Neuronal stem cell (in vitro differentiated cells): Measurements from ENCODE around the gene GNAT1.

Experiments used
- DNase-seq: peaks from one replicate; pipeline ENCODE4 v3.0.0-alpha.2; 2013; ENCODE audit warnings: low spot score
- H2AFZ ChIP-seq: one replicate; pipeline ENCODE4 v1.6.1; 2013; ENCODE audit warnings: mild to moderate bottlenecking, low read length, inconsistent platforms
- H2AK5ac ChIP-seq: 2 replicates; pipeline ENCODE4 v1.6.1; 2013; ENCODE audit warnings: low read depth, mild to moderate bottlenecking, inconsistent platforms, low read length, moderate library complexity, mixed read lengths
- H2BK120ac ChIP-seq: 2 replicates; pipeline ENCODE4 v1.6.1; 2013; ENCODE audit warnings: low read depth, mild to moderate bottlenecking, inconsistent platforms, low read length, moderate library complexity, mixed read lengths
- H2BK12ac ChIP-seq: one replicate; pipeline ENCODE4 v1.6.1; 2013; ENCODE audit warnings: low read length, inconsistent platforms
- H2BK15ac ChIP-seq: 2 replicates; pipeline ENCODE4 v1.6.1; 2013; ENCODE audit warnings: mild to moderate bottlenecking, low read length, inconsistent platforms, mixed read lengths
- H2BK5ac ChIP-seq: one replicate; pipeline ENCODE4 v1.6.1; 2013; ENCODE audit warnings: inconsistent platforms, mild to moderate bottlenecking, low read length, moderate library complexity
- H3K14ac ChIP-seq: one replicate; pipeline ENCODE4 v1.6.1; 2013; ENCODE audit warnings: low read length, inconsistent platforms
- H3K18ac ChIP-seq: 2 replicates; pipeline ENCODE4 v1.6.1; 2013; ENCODE audit warnings: low read length, inconsistent platforms
- H3K23ac ChIP-seq: 2 replicates; pipeline ENCODE4 v1.6.1; 2013; ENCODE audit warnings: low read depth, mild to moderate bottlenecking, mixed read lengths, low read length, inconsistent platforms; ENCODE audit not compliant: poor library complexity
- H3K27ac ChIP-seq: replicated peaks from 3 replicates; pipeline ENCODE4 v1.5.1; 2013; ENCODE audit warnings: low read length, inconsistent platforms
- H3K27me3 ChIP-seq, 3 experiments: 2 replicates each; pipeline ENCODE4 v1.6.1; 2013; ENCODE audit warnings: low read length in 3 of 3, mild to moderate bottlenecking in 2 of 3, inconsistent platforms in 1 of 3, low read depth in 1 of 3, mixed read lengths in 1 of 3, moderate library complexity in 1 of 3; ENCODE audit not compliant: control insufficient read depth in 3 of 3, insufficient read depth in 3 of 3
- H3K36me3 ChIP-seq, 2 donors: replicated peaks in 1 of 2; 2 replicates each; pipeline ENCODE4 v1.6.1; 2013; ENCODE audit warnings: low read length in 2 of 2; ENCODE audit not compliant: control insufficient read depth in 2 of 2, insufficient read depth in 2 of 2
- H3K4ac ChIP-seq: 2 replicates; pipeline ENCODE4 v1.6.1; 2013; ENCODE audit warnings: inconsistent platforms, mild to moderate bottlenecking, low read length, moderate library complexity
- H3K4me1 ChIP-seq, 2 donors: 1 replicate in 1 of 2; 2 replicates in 1 of 2; pipeline ENCODE4 v1.6.1; 2013; ENCODE audit warnings: low read length in 2 of 2, low read depth in 1 of 2; ENCODE audit not compliant: control insufficient read depth in 2 of 2, insufficient read depth in 1 of 2
- H3K4me2 ChIP-seq: one replicate; pipeline ENCODE4 v1.6.1; 2013; ENCODE audit warnings: mild to moderate bottlenecking, low read length, inconsistent platforms; ENCODE audit not compliant: insufficient read depth, poor library complexity, severe bottlenecking
- H3K4me3 ChIP-seq, 2 donors: 2 replicates each; pipeline ENCODE4 v1.5.1; 2013; ENCODE audit warnings: low read length in 2 of 2, mild to moderate bottlenecking in 2 of 2, inconsistent platforms in 1 of 2, moderate library complexity in 1 of 2
- H3K79me1 ChIP-seq: one replicate; pipeline ENCODE4 v1.6.1; 2013; ENCODE audit warnings: low read depth, mild to moderate bottlenecking, inconsistent platforms, low read length, moderate library complexity
- H3K9ac ChIP-seq: one replicate; pipeline ENCODE4 v1.6.1; 2013; ENCODE audit warnings: mild to moderate bottlenecking, low read depth, low read length, inconsistent platforms; ENCODE audit not compliant: poor library complexity
- H3K9me3 ChIP-seq, 2 donors: replicated peaks in 1 of 2; 2 replicates each; pipeline versions ENCODE3 to v1.6.1; 2013; ENCODE audit warnings: low read length in 2 of 2, mild to moderate bottlenecking in 2 of 2, inconsistent platforms in 1 of 2, low read depth in 1 of 2, mixed read lengths in 1 of 2, moderate library complexity in 1 of 2; ENCODE audit not compliant: control insufficient read depth in 2 of 2, insufficient read depth in 1 of 2
- H4K8ac ChIP-seq: one replicate; pipeline ENCODE4 v1.6.1; 2013; ENCODE audit warnings: low read depth, mild to moderate bottlenecking, inconsistent platforms, low read length, moderate library complexity
- H4K91ac ChIP-seq: one replicate; pipeline ENCODE4 v1.6.1; 2013; ENCODE audit warnings: low read length, low read depth, mild to moderate bottlenecking, inconsistent platforms; ENCODE audit not compliant: poor library complexity
- WGBS, 2 donors: extraction: QIAGEN DNeasy Blood & Tissue Kit; methylation state at CpG; one replicate each; pipeline ENCODE4 v1.1.7; 2013; ENCODE audit warnings: missing lambda C conversion rate in 2 of 2, mixed read lengths in 1 of 2; ENCODE audit not compliant: insufficient read length in 2 of 2, insufficient replicate concordance in 1 of 2; ENCODE audit errors: extremely low coverage in 2 of 2; 5-methylcytosine and 5-hydroxymethylcytosine counted together

GNAT1 gene

DNA sequence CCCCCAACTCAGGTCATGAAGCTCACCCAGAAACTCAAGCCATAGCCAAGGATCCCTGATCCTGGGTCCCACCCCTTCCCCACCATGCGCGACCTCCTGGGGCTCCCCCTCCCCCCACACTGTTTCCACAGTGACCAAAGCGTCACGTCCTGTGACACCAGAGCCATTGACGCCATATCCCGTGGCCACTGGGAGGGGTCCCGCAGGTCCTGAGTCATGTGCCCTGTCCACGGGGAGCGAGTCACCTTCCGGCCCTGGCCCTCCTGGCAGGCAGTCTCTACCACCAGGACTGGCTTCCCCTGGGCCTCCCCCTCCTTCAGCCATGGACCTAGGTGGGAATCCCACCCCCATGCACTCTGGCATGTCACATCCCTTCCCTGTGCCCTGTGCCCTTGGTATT lies 20.7 kb upstream of the GNAT1 start:
- Histone ChIP-seq H3K9ac (no peak overlapping the region), H3K4me3 (no peak overlapping the region), H3K23ac (peak overlapping the region; percentile 8), H3K79me1 (peaks cover 30% of the 10 kb centered on the region), H3K27ac (no peak overlapping the region), H3K36me3 (peaks cover 0 to 19% of the 10 kb centered on the region in 2 donors), H2BK15ac (peak overlapping the region; percentile 7), H4K8ac (no peak overlapping the region), H3K18ac (peak overlapping the region; percentile 84), H3K4ac (peak overlapping the region; percentile 13), H4K91ac (peak overlapping the region; percentile 26), H2BK120ac (peak overlapping the region; percentile 17), H2AFZ (no peak overlapping the region), H2BK5ac (no peak overlapping the region), H3K4me2 (no peak overlapping the region), H3K9me3 (peaks cover 0 to 2% of the 10 kb centered on the region in 2 donors), H2AK5ac (peak overlapping the region; percentile 94), H3K4me1 (peaks cover 39 to 52% of the 10 kb centered on the region in 2 donors), H3K27me3 (no peaks in the 10 kb centered on the region), H2BK12ac (no peak overlapping the region), H3K14ac (peak overlapping the region; percentile 32)
- WGBS, 2 donors, result no CpG with 5 or more reads among the region's 10 CpGs
- no peak for DNase-seq

DNA sequence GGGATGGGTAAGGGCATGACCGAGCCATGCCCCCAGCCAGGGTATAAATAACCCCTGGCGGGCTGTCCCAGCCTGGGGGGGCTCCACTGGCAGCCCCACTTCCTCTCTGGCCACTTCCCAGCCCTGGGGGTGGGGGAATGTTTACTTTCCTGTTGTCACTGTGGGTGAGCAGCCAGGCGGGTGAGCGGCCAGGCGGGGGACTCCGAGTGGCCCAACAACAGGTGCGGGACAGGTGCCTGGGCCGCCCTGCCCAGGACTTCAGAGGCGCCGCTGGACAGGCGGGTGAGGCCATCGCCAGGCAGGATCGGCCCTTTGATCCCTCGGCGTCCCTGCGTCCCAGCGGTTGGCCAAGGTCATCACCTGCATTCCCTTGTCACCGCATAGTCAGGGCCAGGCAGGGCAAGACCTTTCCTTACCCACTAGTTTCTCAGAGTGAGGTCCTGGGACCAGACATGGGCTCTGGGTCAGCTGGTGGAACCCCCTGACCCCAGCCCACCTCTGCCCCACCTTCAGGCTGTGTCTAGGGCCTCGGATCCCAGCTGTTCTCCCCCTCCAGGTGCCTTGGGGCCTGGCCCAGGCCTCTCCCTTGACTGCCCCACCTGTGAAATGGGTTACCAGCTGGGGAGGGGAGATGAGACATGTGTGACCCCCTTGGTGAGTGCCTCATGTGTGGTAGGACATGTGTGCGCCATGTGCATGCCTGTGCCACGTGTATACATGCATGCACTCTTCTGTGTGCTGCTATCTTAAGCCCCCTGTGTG lies 19.7 kb upstream of the GNAT1 start:
- Histone ChIP-seq H3K27ac (no peak overlapping the region), H2AK5ac (peak overlapping the region; percentile 77), H2BK120ac (no peak overlapping the region), H4K8ac (no peak overlapping the region), H3K36me3 (peaks cover 0 to 28% of the 10 kb centered on the region in 2 donors), H3K9ac (peak overlapping the region; percentile 9), H4K91ac (no peak overlapping the region), H3K4me2 (no peak overlapping the region), H3K79me1 (peaks cover 32% of the 10 kb centered on the region), H3K9me3 (peaks cover 0 to 2% of the 10 kb centered on the region in 2 donors), H3K18ac (peak overlapping the region; percentile 90), H2AFZ (no peak overlapping the region), H3K4me3 (no peak overlapping the region), H3K4ac (no peak overlapping the region), H3K14ac (peak overlapping the region; percentile 49), H2BK12ac (peak overlapping the region; percentile 59), H2BK5ac (peak overlapping the region; percentile 19), H3K23ac (no peak overlapping the region), H3K4me1 (peaks cover 30 to 43% of the 10 kb centered on the region in 2 donors), H3K27me3 (no peaks in the 10 kb centered on the region), H2BK15ac (no peak overlapping the region)
- no CpG with 5 or more reads among the region's 21 CpGs for WGBS, 2 donors
- DNase-seq, result no peak

DNA sequence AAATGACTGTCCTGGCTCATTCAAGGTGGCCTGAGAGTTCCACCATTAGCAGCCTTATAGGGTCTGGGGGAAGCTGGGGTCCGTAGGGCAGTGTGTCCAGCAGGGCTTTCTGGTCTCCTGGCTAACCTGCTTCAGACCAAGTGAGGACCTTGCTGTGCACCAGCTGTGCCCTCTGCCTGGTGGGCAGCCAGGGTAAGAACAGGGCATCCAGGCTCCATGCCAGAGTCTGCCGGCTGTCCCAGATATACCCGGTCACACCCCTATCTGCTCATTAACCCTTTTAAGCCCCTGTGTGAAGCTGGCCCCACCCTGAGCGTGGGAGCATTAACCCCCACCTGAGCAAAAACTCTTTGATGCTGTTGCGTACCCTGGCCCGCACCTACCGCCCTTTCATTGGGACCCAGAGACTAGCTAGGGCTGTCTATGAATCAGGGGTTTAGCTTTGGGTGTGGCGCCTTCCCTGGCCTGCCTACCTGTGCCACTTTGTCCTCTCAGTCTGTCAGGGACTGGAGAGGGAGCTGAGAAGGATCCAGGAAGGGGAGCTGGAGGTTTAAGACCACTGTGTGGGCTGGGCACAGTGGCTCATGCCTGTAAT lies 18.7 kb upstream of the GNAT1 start:
- Histone ChIP-seq H3K9ac (no peak overlapping the region), H3K4me2 (no peak overlapping the region), H3K4ac (no peak overlapping the region), H3K18ac (peak overlapping the region; percentile 52), H3K4me1 (peaks cover 21 to 34% of the 10 kb centered on the region in 2 donors), H2BK120ac (peak overlapping the region; percentile 56), H3K79me1 (peaks cover 34% of the 10 kb centered on the region), H3K14ac (no peak overlapping the region), H4K91ac (no peak overlapping the region), H3K36me3 (peaks cover 0 to 35% of the 10 kb centered on the region in 2 donors), H3K23ac (no peak overlapping the region), H2BK15ac (no peak overlapping the region), H3K4me3 (no peak overlapping the region), H2AFZ (no peak overlapping the region), H2AK5ac (peak overlapping the region; percentile 20), H4K8ac (no peak overlapping the region), H3K27me3 (no peaks in the 10 kb centered on the region), H3K27ac (no peak overlapping the region), H2BK12ac (no peak overlapping the region), H3K9me3 (peaks cover 0 to 2% of the 10 kb centered on the region in 2 donors), H2BK5ac (peak overlapping the region; percentile 19)
- WGBS, 2 donors, result no CpG with 5 or more reads among the region's 8 CpGs
- DNase-seq, result no peak
